ENCODE results near the gene C20orf173. TPM values are rescaled to one million over a fixed set of nuclear protein-coding genes. Genes with fewer than 3 reads are reported as not detected.

Gene C20orf173
- total RNA-seq, 1 donor from 2014 or later = not detected

GRCh38 chr20:35541783-35542662, 12.6 kb upstream of the C20orf173 start, which contains the start of gene ERGIC3:
Gene ERGIC3 (plus strand): TSS chr20:35542078. CDS start chr20:35542098, 20 bp downstream.
- peak within 1 kb of the TSS; percentile 88 for H3K4me3 Mint-ChIP-seq (ENCODE audit: low read depth)
- peaks cover 4% of the 10 kb centered on the region for H3K36me3 Mint-ChIP-seq (ENCODE audit: insufficient read depth)
- H3K27ac Mint-ChIP-seq = peak within 1 kb of the TSS; percentile 96
- H3K4me1 Mint-ChIP-seq (ENCODE audit: low read depth) = peaks cover 10% of the 10 kb centered on the region
- H3K27me3 Mint-ChIP-seq = no peaks in the 10 kb centered on the region
- no peaks in the 10 kb centered on the region for H3K9me3 Mint-ChIP-seq (ENCODE audit: low read depth)
- peak; percentile 20 for TF ChIP-seq CTCF (IDR thresholded peaks at IDR 0.05; ENCODE audit: unreplicated experiment)
- DNase-seq (ENCODE audit: low spot score, unreplicated experiment) = peak; percentile 96

DNA sequence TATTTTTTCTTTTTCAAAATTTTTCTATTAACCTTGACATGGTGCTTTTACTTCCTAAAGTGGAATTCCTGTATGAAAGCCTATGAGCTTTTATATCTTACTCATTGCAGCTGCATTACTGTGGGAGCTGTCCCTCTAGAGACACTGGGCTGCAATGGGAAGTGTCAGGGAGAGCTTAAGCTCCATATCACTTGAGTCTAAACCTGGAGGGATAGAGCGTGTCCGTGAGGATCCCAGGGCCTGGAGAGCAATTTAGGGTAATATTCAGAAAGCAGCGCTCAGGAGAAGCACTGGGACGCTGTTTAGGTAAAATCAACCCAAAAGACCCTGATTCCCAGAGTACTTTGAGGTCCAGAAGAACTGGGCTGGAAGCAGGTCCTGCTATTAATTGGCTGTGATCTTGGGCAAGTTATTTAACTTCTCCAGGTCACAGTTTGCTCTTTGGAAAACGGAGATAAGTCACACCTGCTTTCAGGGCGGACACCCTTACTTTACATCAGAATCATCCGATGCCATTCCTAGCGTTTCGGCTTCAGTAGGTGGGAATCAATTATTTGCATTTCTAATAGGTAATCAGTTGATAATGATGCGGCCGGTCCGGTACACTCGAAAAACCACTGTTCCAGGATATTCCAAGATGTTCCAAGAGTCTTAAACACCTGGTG, 11.8 kb upstream of the C20orf173 start:
- Mint-ChIP-seq H3K36me3 (ENCODE audit: insufficient read depth) (peaks cover 4% of the 10 kb centered on the region), H3K4me1 (ENCODE audit: low read depth) (peaks cover 10% of the 10 kb centered on the region), H3K9me3 (ENCODE audit: low read depth) (no peaks in the 10 kb centered on the region), H3K27ac (peak overlapping the region; percentile 96), H3K27me3 (no peaks in the 10 kb centered on the region), H3K4me3 (ENCODE audit: low read depth) (peak overlapping the region; percentile 88)
- no peak for DNase-seq (ENCODE audit: low spot score, unreplicated experiment)
- TF ChIP-seq CTCF (IDR thresholded peaks at IDR 0.05; ENCODE audit: unreplicated experiment) = no peak

GRCh38 chr20:35539756-35540212, 10.3 kb upstream of the C20orf173 start:
- peak; percentile 24 for DNase-seq (ENCODE audit: low spot score, unreplicated experiment)
- H3K27ac Mint-ChIP-seq = peak overlapping the region; percentile 4
- peaks cover 4% of the 10 kb centered on the region for H3K36me3 Mint-ChIP-seq (ENCODE audit: insufficient read depth)
- TF ChIP-seq CTCF (IDR thresholded peaks at IDR 0.05; ENCODE audit: unreplicated experiment) = no peak
- peak overlapping the region; percentile 75 for H3K4me3 Mint-ChIP-seq (ENCODE audit: low read depth)
- no peaks in the 10 kb centered on the region for H3K27me3 Mint-ChIP-seq
- peaks cover 10% of the 10 kb centered on the region for H3K4me1 Mint-ChIP-seq (ENCODE audit: low read depth)
- no peaks in the 10 kb centered on the region for H3K9me3 Mint-ChIP-seq (ENCODE audit: low read depth)

DNA sequence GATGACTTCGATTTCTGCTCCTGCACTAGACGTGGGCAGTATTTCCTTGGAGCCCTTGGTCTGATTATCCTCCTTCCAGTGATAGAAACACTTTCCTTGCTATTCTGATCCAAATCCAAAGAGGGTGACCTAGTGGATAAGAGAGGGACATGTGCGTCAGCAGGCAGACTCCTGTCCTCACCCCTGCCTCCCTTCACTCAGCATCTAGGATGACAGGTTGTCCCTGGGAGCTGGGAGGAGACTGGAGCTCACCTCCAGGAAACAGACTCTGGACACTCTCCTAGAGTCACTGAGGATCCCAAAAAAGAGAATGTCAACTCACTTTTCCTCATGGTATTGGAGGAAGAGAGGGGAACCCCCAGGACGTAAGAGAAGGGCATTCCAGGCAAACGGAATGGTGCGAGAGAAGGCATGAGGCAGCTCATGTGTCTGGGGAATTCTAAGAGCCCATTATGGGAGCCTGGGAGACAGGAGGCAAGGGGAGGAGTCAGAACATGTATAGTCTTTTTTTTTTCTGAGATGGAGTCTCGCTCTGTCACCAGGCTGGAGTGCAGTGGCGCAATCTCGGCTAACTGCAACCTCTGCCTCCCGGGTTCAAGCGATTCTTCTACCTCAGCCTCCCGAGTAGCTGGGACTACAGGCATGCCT, 2.2 kb downstream of the C20orf173 start:
- Mint-ChIP-seq H3K9me3 (ENCODE audit: low read depth) (no peaks in the 10 kb centered on the region), H3K27me3 (no peaks in the 10 kb centered on the region), H3K4me3 (ENCODE audit: low read depth) (no peak overlapping the region), H3K27ac (no peak overlapping the region), H3K4me1 (ENCODE audit: low read depth) (no peaks in the 10 kb centered on the region), H3K36me3 (ENCODE audit: insufficient read depth) (no peaks in the 10 kb centered on the region)
- DNase-seq (ENCODE audit: low spot score, unreplicated experiment) = no peak
- TF ChIP-seq CTCF (IDR thresholded peaks at IDR 0.05; ENCODE audit: unreplicated experiment) = no peak

GRCh38 chr20:35525639-35526038, 3.8 kb downstream of the C20orf173 start:
- H3K27me3 Mint-ChIP-seq = no peaks in the 10 kb centered on the region
- TF ChIP-seq CTCF (IDR thresholded peaks at IDR 0.05; ENCODE audit: unreplicated experiment) = no peak
- no peak for DNase-seq (ENCODE audit: low spot score, unreplicated experiment)
- no peak overlapping the region for H3K27ac Mint-ChIP-seq
- no peak overlapping the region for H3K4me3 Mint-ChIP-seq (ENCODE audit: low read depth)
- no peaks in the 10 kb centered on the region for H3K36me3 Mint-ChIP-seq (ENCODE audit: insufficient read depth)
- no peaks in the 10 kb centered on the region for H3K4me1 Mint-ChIP-seq (ENCODE audit: low read depth)
- no peaks in the 10 kb centered on the region for H3K9me3 Mint-ChIP-seq (ENCODE audit: low read depth)
